ENCODE data around the gene BTBD2. TPM values are rescaled to one million over a fixed set of nuclear protein-coding genes. Genes with fewer than 3 reads are reported as not detected.

The BTBD2 gene
- total RNA-seq, 1 experiment from 2014 or later: 81.0 TPM

DNA sequence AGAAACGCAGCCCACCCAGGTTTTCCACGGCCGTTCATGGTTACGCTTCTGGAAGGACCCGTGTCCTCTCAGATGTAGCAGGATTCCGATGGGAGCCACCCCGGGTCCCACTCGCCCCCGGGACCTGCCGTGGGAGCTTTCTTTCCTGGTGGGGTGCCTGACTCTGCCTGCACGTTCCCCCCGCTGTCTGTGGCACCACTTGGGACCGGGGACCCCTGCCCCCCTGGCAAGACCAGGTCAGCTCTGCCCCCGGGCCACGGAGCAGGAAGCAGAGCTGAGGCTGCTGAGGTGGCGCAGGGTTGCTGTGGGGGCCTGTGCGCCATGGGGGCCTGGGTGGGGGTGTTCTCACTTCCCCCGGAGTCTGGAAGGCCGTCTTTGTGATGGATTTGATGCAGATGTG, 62.5 kb downstream of the BTBD2 start:
- ChIA-PET CTCF (no interaction called here), POLR2A (ENCODE audit: unreplicated experiment) (no interaction called here)
- H3F3A ChIP-seq (ENCODE audit: insufficient read depth, low read depth): no peaks in the 10 kb centered on the region
- no peaks in the 10 kb centered on the region for H3K27me3 ChIP-seq (ENCODE audit: insufficient read depth, low read depth)
- no TSS peak for BruUV-seq (replicated peaks)
- TF ChIP-seq, protein P1, sequence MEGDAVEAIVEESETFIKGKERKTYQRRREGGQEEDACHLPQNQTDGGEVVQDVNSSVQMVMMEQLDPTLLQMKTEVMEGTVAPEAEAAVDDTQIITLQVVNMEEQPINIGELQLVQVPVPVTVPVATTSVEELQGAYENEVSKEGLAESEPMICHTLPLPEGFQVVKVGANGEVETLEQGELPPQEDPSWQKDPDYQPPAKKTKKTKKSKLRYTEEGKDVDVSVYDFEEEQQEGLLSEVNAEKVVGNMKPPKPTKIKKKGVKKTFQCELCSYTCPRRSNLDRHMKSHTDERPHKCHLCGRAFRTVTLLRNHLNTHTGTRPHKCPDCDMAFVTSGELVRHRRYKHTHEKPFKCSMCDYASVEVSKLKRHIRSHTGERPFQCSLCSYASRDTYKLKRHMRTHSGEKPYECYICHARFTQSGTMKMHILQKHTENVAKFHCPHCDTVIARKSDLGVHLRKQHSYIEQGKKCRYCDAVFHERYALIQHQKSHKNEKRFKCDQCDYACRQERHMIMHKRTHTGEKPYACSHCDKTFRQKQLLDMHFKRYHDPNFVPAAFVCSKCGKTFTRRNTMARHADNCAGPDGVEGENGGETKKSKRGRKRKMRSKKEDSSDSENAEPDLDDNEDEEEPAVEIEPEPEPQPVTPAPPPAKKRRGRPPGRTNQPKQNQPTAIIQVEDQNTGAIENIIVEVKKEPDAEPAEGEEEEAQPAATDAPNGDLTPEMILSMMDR (conservative IDR thresholded peaks at IDR 0.05): no peak
- no peak for TF ChIP-seq EZH2 (IDR thresholded peaks at IDR 0.05; ENCODE audit: low read depth)
- H3K79me2 ChIP-seq (ENCODE audit: low read depth): peaks cover 21% of the 10 kb centered on the region; the same call in 1 of the 2 replicates
- no peak overlapping the region for H3K4me2 ChIP-seq
- no peaks in the 10 kb centered on the region for H3K4me1 ChIP-seq (replicated peaks; ENCODE audit: insufficient read depth)
- no peak overlapping the region for H3K27ac ChIP-seq
- DNase-seq: no peak
- H3K36me3 ChIP-seq (ENCODE audit: low read depth): no peaks in the 10 kb centered on the region
- intact Hi-C loops (cut with micrococcal nuclease; ENCODE audit: unreplicated experiment): no loop called here
- H3K9me2 ChIP-seq (ENCODE audit: insufficient read depth): no peaks in the 10 kb centered on the region
- no peak overlapping the region for H2AFZ ChIP-seq
- H3K4me3 ChIP-seq: no peak overlapping the region
- peaks cover 11% of the 10 kb centered on the region for H4K20me1 ChIP-seq (ENCODE audit: insufficient read depth)
- H3K9me3 ChIP-seq (ENCODE audit: insufficient read depth, low read depth): no peaks in the 10 kb centered on the region

DNA sequence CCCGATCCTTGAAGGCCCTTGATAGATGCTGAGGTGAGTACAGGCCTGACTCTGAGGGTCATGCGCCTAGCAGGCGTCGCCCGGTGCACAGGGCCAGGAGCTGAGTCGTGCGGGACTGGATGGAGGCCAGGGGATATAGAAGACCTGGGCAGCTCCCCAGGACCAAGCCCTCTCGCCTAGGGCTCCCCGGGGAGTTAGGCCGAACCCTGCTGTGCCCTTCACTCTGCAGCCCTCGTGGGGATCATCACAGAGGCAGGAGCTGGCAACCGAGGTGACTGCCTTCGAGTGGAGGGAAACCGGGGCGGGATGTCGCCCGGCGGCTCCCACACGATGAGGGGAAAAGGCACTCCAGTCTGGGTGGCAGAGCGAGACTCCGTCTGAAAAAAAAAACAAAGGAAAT, 62.9 kb downstream of the BTBD2 start:
- Histone ChIP-seq H3K4me2 (no peak overlapping the region), H3K4me1 (replicated peaks; ENCODE audit: insufficient read depth) (no peaks in the 10 kb centered on the region), H3K79me2 (ENCODE audit: low read depth) (peaks cover 21% of the 10 kb centered on the region; the same call in 1 of the 2 replicates), H3K9me3 (ENCODE audit: insufficient read depth, low read depth) (no peaks in the 10 kb centered on the region), H4K20me1 (ENCODE audit: insufficient read depth) (peaks cover 11% of the 10 kb centered on the region), H3F3A (ENCODE audit: insufficient read depth, low read depth) (no peaks in the 10 kb centered on the region), H3K36me3 (ENCODE audit: low read depth) (no peaks in the 10 kb centered on the region), H2AFZ (no peak overlapping the region), H3K27ac (no peak overlapping the region), H3K9me2 (ENCODE audit: insufficient read depth) (no peaks in the 10 kb centered on the region), H3K4me3 (no peak overlapping the region), H3K27me3 (ENCODE audit: insufficient read depth, low read depth) (no peaks in the 10 kb centered on the region)
- intact Hi-C loops (cut with micrococcal nuclease; ENCODE audit: unreplicated experiment): no loop called here
- no peak for DNase-seq
- ChIA-PET POLR2A (ENCODE audit: unreplicated experiment) (no interaction called here), CTCF (no interaction called here)
- no TSS peak for BruUV-seq (replicated peaks)
- no peak for TF ChIP-seq EZH2 (IDR thresholded peaks at IDR 0.05; ENCODE audit: low read depth)

GRCh38 chr19:1950640-1951039, 64.9 kb downstream of the BTBD2 start:
- intact Hi-C loops (cut with micrococcal nuclease; ENCODE audit: unreplicated experiment): no loop called here
- no TSS peak for BruUV-seq (replicated peaks)
- CTCF ChIA-PET: no interaction called here

More at GRCh38 chr19:1950640-1951039, 64.9 kb downstream of the BTBD2 start:
- Histone ChIP-seq H3K4me3 (no peak overlapping the region), H3K27me3 (ENCODE audit: insufficient read depth, low read depth) (no peaks in the 10 kb centered on the region), H3K9me3 (ENCODE audit: insufficient read depth, low read depth) (no peaks in the 10 kb centered on the region), H4K20me1 (ENCODE audit: insufficient read depth) (peaks cover 21% of the 10 kb centered on the region), H2AFZ (no peak overlapping the region), H3K9me2 (ENCODE audit: insufficient read depth) (no peaks in the 10 kb centered on the region), H3F3A (ENCODE audit: insufficient read depth, low read depth) (no peaks in the 10 kb centered on the region), H3K27ac (no peak overlapping the region), H3K36me3 (ENCODE audit: low read depth) (no peaks in the 10 kb centered on the region), H3K4me1 (replicated peaks; ENCODE audit: insufficient read depth) (no peaks in the 10 kb centered on the region), H3K4me2 (no peak overlapping the region), H3K79me2 (ENCODE audit: low read depth) (peaks cover 35% of the 10 kb centered on the region)
- no peak for DNase-seq
- TF ChIP-seq, protein P1 (conservative IDR thresholded peaks at IDR 0.05): no peak
- TF ChIP-seq EZH2 (IDR thresholded peaks at IDR 0.05; ENCODE audit: low read depth): no peak
- POLR2A ChIA-PET (ENCODE audit: unreplicated experiment): no interaction called here
